Thoracic aorta (tissue), 2 donors: ENCODE data around the gene SCN10A. TPM values are rescaled to one million over a fixed set of nuclear protein-coding genes. Genes with fewer than 3 reads are reported as not detected.

ENCODE experiments used
- ATAC-seq: fragments of 150-250 bp; one replicate; pipeline ENCODE4 v1.8.0; 2017; ENCODE audit warnings: low read depth; ENCODE audit not compliant: insufficient number of reproducible peaks, low FRiP score
- DNase-seq: peaks from one replicate; pipeline ENCODE4 v3.0.0-alpha.2; 2020; ENCODE audit warnings: low spot score
- H3K27ac ChIP-seq, 2 donors: fragments of 200-600 bp; sonication (generic); 1 replicate in 1 of 2; 2 replicates in 1 of 2; pipeline ENCODE4 v1.5.1; 2016; ENCODE audit warnings: mild to moderate bottlenecking in 2 of 2, moderate library complexity in 2 of 2
- H3K27me3 ChIP-seq: fragments of 200-600 bp; sonication (generic); replicated peaks from 2 replicates; pipeline ENCODE4 v1.6.0; 2016; ENCODE audit warnings: mild to moderate bottlenecking; ENCODE audit not compliant: insufficient read depth
- H3K36me3 ChIP-seq: fragments of 200-600 bp; sonication (generic); one replicate; pipeline ENCODE4 v1.5.1; 2016
- H3K4me1 ChIP-seq, 2 donors: fragments of 200-600 bp; sonication (generic); 1 replicate in 1 of 2; 2 replicates in 1 of 2; pipeline versions ENCODE4 v1.5.1 to v1.6.0; 2016; ENCODE audit warnings: low read depth in 2 of 2, mild to moderate bottlenecking in 1 of 2; ENCODE audit not compliant: control insufficient read depth in 1 of 2
- H3K4me3 ChIP-seq: fragments of 200-600 bp; sonication (generic); 2 replicates; pipeline ENCODE4 v1.5.1; 2016; ENCODE audit warnings: mild to moderate bottlenecking
- H3K9me3 ChIP-seq: fragments of 200-600 bp; sonication (generic); 2 replicates; pipeline ENCODE4 v1.5.1; 2016
- CTCF ChIP-seq: fragments of 200-600 bp; sonication (generic); IDR thresholded peaks from one replicate; pipeline ENCODE4 v1.5.1; 2019; ENCODE audit warnings: antibody characterized with exemption
- total RNA-seq, 2 donors: library from RNA; depleted of rRNA; stranded (reverse); fragments of >200 nt; gene quantifications; one replicate each; pipeline versions ENCODE4 v1.1.0 to v1.2.3, GENCODE V29; 2016

SCN10A gene
- total RNA-seq, 2 donors from 2014 or later, result not detected

- no peak for ATAC-seq
- H3K27me3 ChIP-seq, result no peaks in the 10 kb centered on the region
These were observed 160.2 kb downstream of the SCN10A start for GRCh38 chr3:38655708-38656300.

GRCh38 chr3:38653685-38654537 is 162.1 kb downstream of the SCN10A start:
- Histone ChIP-seq H3K27me3 (no peaks in the 10 kb centered on the region), H3K36me3 (no peaks in the 10 kb centered on the region), H3K4me3 (no peak overlapping the region), H3K27ac (no peak overlapping the region), H3K4me1 (peaks cover 3 to 18% of the 10 kb centered on the region in 2 donors), H3K9me3 (no peaks in the 10 kb centered on the region)
- DNase-seq, result no peak
- no peak for TF ChIP-seq CTCF
- ATAC-seq, result no peak

More at GRCh38 chr3:38655708-38656300, 160.2 kb downstream of the SCN10A start:
- DNase-seq, result no peak
- H3K27ac ChIP-seq, result no peak overlapping the region
- no peaks in the 10 kb centered on the region for H3K36me3 ChIP-seq
- TF ChIP-seq CTCF, result no peak
- no peaks in the 10 kb centered on the region for H3K9me3 ChIP-seq
- H3K4me3 ChIP-seq, result no peak overlapping the region
- H3K4me1 ChIP-seq, result peaks cover 0 to 4% of the 10 kb centered on the region in 2 donors

GRCh38 chr3:38652934-38653333 is 163.1 kb downstream of the SCN10A start:
- H3K27ac ChIP-seq, result no peak overlapping the region
- peaks cover 5 to 21% of the 10 kb centered on the region in 2 donors for H3K4me1 ChIP-seq
- no peak for TF ChIP-seq CTCF
- H3K9me3 ChIP-seq, result no peaks in the 10 kb centered on the region
- H3K27me3 ChIP-seq, result no peaks in the 10 kb centered on the region
- DNase-seq (no peak), ATAC-seq (no peak)
- no peak overlapping the region for H3K4me3 ChIP-seq
- H3K36me3 ChIP-seq, result no peaks in the 10 kb centered on the region

- Histone ChIP-seq H3K27ac (no peak overlapping the region), H3K27me3 (no peaks in the 10 kb centered on the region), H3K4me1 (peaks cover 5 to 21% of the 10 kb centered on the region in 2 donors), H3K9me3 (no peaks in the 10 kb centered on the region), H3K4me3 (peak overlapping the region; percentile 30), H3K36me3 (no peaks in the 10 kb centered on the region)
- peak; percentile 31 for ATAC-seq
- peak; percentile 95 for TF ChIP-seq CTCF
- DNase-seq, result no peak
These were observed 164.7 kb downstream of the SCN10A start for GRCh38 chr3:38651153-38651789.
